OCI-LY7 (cell line): ENCODE results near the gene LRP5. TPM values are rescaled to one million over a fixed set of nuclear protein-coding genes. Genes with fewer than 3 reads are reported as not detected.

ENCODE experiments used
- BruUV-seq: library from RNA; stranded (reverse); fragments of 400-500 nt; replicated peaks from 2 replicates; lab custom pipeline; 2021; lab: Mats Ljungman, UMichigan
- CTCF ChIA-PET: fragments of 300-600 bp; sonication (Branson Sonifier 250); formaldehyde crosslinking; loops from one replicate; lab custom pipeline; 2022; ENCODE audit warnings: antibody characterized with exemption; ENCODE audit not compliant: unreplicated experiment; lab: Charles Lee
- POLR2A ChIA-PET: fragments of 300-600 bp; sonication (Branson Sonifier 250); formaldehyde crosslinking; loops from one replicate; lab custom pipeline; 2022; ENCODE audit warnings: antibody characterized with exemption; lab: Charles Lee
- DNase-seq: peaks from one replicate; pipeline ENCODE4 v3.0.0-alpha.2; 2015; ENCODE audit warnings: low spot score
- H2AFZ ChIP-seq: fragments of 200-600 bp; sonication (generic), shearing (Covaris generic); 2 replicates; pipeline ENCODE4 v1.6.1; 2014; ENCODE audit warnings: mild to moderate bottlenecking, antibody characterized with exemption, low read length, moderate library complexity
- H3K27ac ChIP-seq: fragments of 200-600 bp; sonication (generic); 2 replicates; pipeline ENCODE4 v1.5.1; 2014; ENCODE audit warnings: mixed run types, low read depth, mild to moderate bottlenecking, moderate library complexity, low read length, inconsistent platforms; ENCODE audit not compliant: poor library complexity, severe bottlenecking
- H3K36me3 ChIP-seq: fragments of 200-600 bp; sonication (generic); 2 replicates; pipeline ENCODE4 v1.6.1; 2014; ENCODE audit warnings: mild to moderate bottlenecking, antibody characterized with exemption, low read length, moderate library complexity, mixed read lengths; ENCODE audit not compliant: insufficient read depth
- H3K4me1 ChIP-seq: fragments of 200-600 bp; sonication (generic); 2 replicates; pipeline ENCODE4 v1.5.1; 2014; ENCODE audit warnings: mild to moderate bottlenecking, low read length; ENCODE audit not compliant: insufficient read depth, poor library complexity, severe bottlenecking
- H3K4me2 ChIP-seq: fragments of 200-600 bp; sonication (generic); 2 replicates; pipeline ENCODE4 v1.6.1; 2014; ENCODE audit warnings: mild to moderate bottlenecking, low read length
- H3K4me3 ChIP-seq: fragments of 200-600 bp; sonication (generic); 2 replicates; pipeline ENCODE4 v1.5.1; 2014; ENCODE audit warnings: mild to moderate bottlenecking, low read depth, low read length; ENCODE audit not compliant: poor library complexity, severe bottlenecking
- H3K79me2 ChIP-seq: fragments of 200-600 bp; sonication (generic); 2 replicates; pipeline ENCODE4 v1.6.1; 2016; ENCODE audit warnings: low read depth, mild to moderate bottlenecking, low read length, moderate library complexity, mixed read lengths; ENCODE audit not compliant: insufficient read depth
- H3K9me2 ChIP-seq: fragments of 200-600 bp; sonication (generic); 2 replicates; pipeline ENCODE4 v1.6.1; 2016; ENCODE audit warnings: mild to moderate bottlenecking, low read length, mixed read lengths; ENCODE audit not compliant: insufficient read depth
- H3K9me3 ChIP-seq: fragments of 200-600 bp; sonication (generic); 2 replicates; pipeline ENCODE4 v1.6.1; 2014; ENCODE audit warnings: mild to moderate bottlenecking, mixed run types, low read length, mixed read lengths
- H4K20me1 ChIP-seq: fragments of 200-600 bp; sonication (generic); 2 replicates; pipeline ENCODE4 v1.6.1; 2014; ENCODE audit warnings: mild to moderate bottlenecking, antibody characterized with exemption, low read length, moderate library complexity, mixed read lengths; ENCODE audit not compliant: insufficient read depth
- CTCF ChIP-seq: fragments of 200-600 bp; sonication (generic); conservative IDR thresholded peaks from 2 replicates; pipeline ENCODE4 v1.5.1; 2014; ENCODE audit warnings: mild to moderate bottlenecking, antibody characterized with exemption, low read length, moderate library complexity, mixed read lengths
- EZH2phosphoT487 ChIP-seq: fragments of 200-600 bp; sonication (generic); IDR thresholded peaks from 2 replicates; pipeline ENCODE4 v1.6.1; 2018; ENCODE audit warnings: low read depth, borderline replicate concordance, mild to moderate bottlenecking, mixed run types, antibody characterized with exemption, low read length, moderate library complexity, mixed read lengths
- intact Hi-C: fragments of 100-400 bp; cut with micrococcal nuclease; formaldehyde crosslinking; loops from one replicate; pipeline ENCODE4 v1.10.0; 2022; ENCODE audit not compliant: unreplicated experiment
- total RNA-seq, 2 experiments: library from RNA; depleted of rRNA in 1 of 2; stranded (reverse); fragments of >200 nt in 1 of 2; shearing (Covaris generic) in 1 of 2; gene quantifications; 2 replicates each; pipeline ENCODE4 v1.2.3, GENCODE V29; 2014 to 2022

The LRP5 gene
- total RNA-seq, 2 experiments from 2014 or later: 0.60 TPM; not detected in 1

GRCh38 chr11:68403831-68404230 is 91.4 kb downstream of the LRP5 start:
- TF ChIP-seq EZH2phosphoT487: no peak
- TF ChIP-seq CTCF: no peak
- no TSS peak for BruUV-seq
- no peak overlapping the region for H3K4me3 ChIP-seq
- no peak overlapping the region for H2AFZ ChIP-seq
- ChIA-PET CTCF (no interaction called here), POLR2A (no interaction called here)
- H3K36me3 ChIP-seq: no peaks in the 10 kb centered on the region
- no peaks in the 10 kb centered on the region for H3K9me2 ChIP-seq
- no peaks in the 10 kb centered on the region for H3K79me2 ChIP-seq
- H3K27ac ChIP-seq: no peak overlapping the region
- no peaks in the 10 kb centered on the region for H3K9me3 ChIP-seq
- intact Hi-C loops: no loop called here
- H3K4me1 ChIP-seq: no peaks in the 10 kb centered on the region
- no peak for DNase-seq
- no peaks in the 10 kb centered on the region for H4K20me1 ChIP-seq
- no peak overlapping the region for H3K4me2 ChIP-seq

- Histone ChIP-seq H3K36me3 (no peaks in the 10 kb centered on the region), H3K9me2 (no peaks in the 10 kb centered on the region), H3K27ac (no peak overlapping the region), H3K4me1 (no peaks in the 10 kb centered on the region), H3K4me3 (no peak overlapping the region), H2AFZ (no peak overlapping the region), H3K9me3 (no peaks in the 10 kb centered on the region), H3K79me2 (no peaks in the 10 kb centered on the region), H4K20me1 (no peaks in the 10 kb centered on the region), H3K4me2 (no peak overlapping the region)
- ChIA-PET CTCF (no interaction called here), POLR2A (no interaction called here)
- TF ChIP-seq CTCF (no peak), EZH2phosphoT487 (no peak)
- no TSS peak for BruUV-seq
- intact Hi-C loops: no loop called here
- no peak for DNase-seq
Observed at GRCh38 chr11:68406324-68407313, 94.2 kb downstream of the LRP5 start.

- Histone ChIP-seq H3K4me1 (no peaks in the 10 kb centered on the region), H3K79me2 (no peaks in the 10 kb centered on the region), H3K4me2 (no peak overlapping the region), H4K20me1 (no peaks in the 10 kb centered on the region), H3K9me3 (no peaks in the 10 kb centered on the region), H2AFZ (no peak overlapping the region), H3K27ac (no peak overlapping the region), H3K9me2 (no peaks in the 10 kb centered on the region), H3K4me3 (no peak overlapping the region), H3K36me3 (no peaks in the 10 kb centered on the region)
- ChIA-PET CTCF (no interaction called here), POLR2A (interaction anchor here (0.7 kb wide), 1 partner anchor 164 kb away, joined by 4 read pairs; no protein-coding TSS in a partner anchor)
- TF ChIP-seq EZH2phosphoT487 (no peak), CTCF (no peak)
- no TSS peak for BruUV-seq
- no peak for DNase-seq
- intact Hi-C loops: no loop called here
Observed at GRCh38 chr11:68408512-68408911, 96.1 kb downstream of the LRP5 start.
